Testis (tissue), 3 donors: ENCODE measurements around the gene VSTM2B. TPM values are rescaled to one million over a fixed set of nuclear protein-coding genes. Genes with fewer than 3 reads are reported as not detected.

Source experiments
- DNase-seq: peaks from one replicate; pipeline ENCODE4 v3.0.0-alpha.2; 2019
- H3K27ac ChIP-seq, 2 donors: fragments of 200-600 bp; sonication (generic); one replicate each; pipeline ENCODE4 v1.5.1; 2019
- H3K27me3 ChIP-seq: fragments of 200-600 bp; sonication (generic); one replicate; pipeline ENCODE4 v1.5.1; 2019
- H3K36me3 ChIP-seq: fragments of 200-600 bp; sonication (generic); one replicate; pipeline ENCODE4 v1.5.1; 2017; ENCODE audit warnings: low read depth; ENCODE audit errors: missing control alignments
- H3K4me1 ChIP-seq: fragments of 200-600 bp; sonication (generic); one replicate; pipeline ENCODE4 v1.5.1; 2019
- H3K4me3 ChIP-seq, 2 donors: fragments of 200-600 bp; sonication (generic); one replicate each; pipeline ENCODE4 v1.5.1; 2017 to 2019
- H3K9me3 ChIP-seq: fragments of 200-600 bp; sonication (generic); one replicate; pipeline ENCODE4 v1.5.1; 2017
- POLR2A ChIP-seq: fragments of 450-650 bp; IDR thresholded peaks from one replicate; pipeline ENCODE4 v1.6.1; 2017; ENCODE audit warnings: antibody characterized with exemption, mild to moderate bottlenecking, moderate library complexity
- WGBS, 2 donors: methylation state at CpG; one replicate each; pipeline ENCODE4 v1.1.5; 2018; 5-methylcytosine and 5-hydroxymethylcytosine counted together
- intact Hi-C: fragments of 100-400 bp; cut with DNase I; formaldehyde crosslinking; loops from one replicate; pipeline ENCODE4 v1.15.1; 2023; ENCODE audit warnings: low total_unique reads
- polyA plus RNA-seq: library from polyadenylated mRNA; stranded (reverse); fragments of 350-450 nt; fragmentation: Illumina TruSeq; extraction: RNeasy Lipid Tissue Mini Kit (QIAGEN cat#74804); gene quantifications from one replicate; pipeline ENCODE4 v1.2.3, GENCODE V29; 2014; ENCODE audit warnings: low read depth, low replicate concordance; ENCODE audit not compliant: insufficient read depth
- total RNA-seq, 2 donors: library from RNA; depleted of rRNA; stranded (reverse); fragments of >200 nt; gene quantifications; one replicate each; pipeline ENCODE4 v1.2.3, GENCODE V29; 2016
- TF ChIP-seq, protein P1 (sequence below), 3 experiments: fragments of 450-650 bp in 2 of 3; fragments of 200-600 bp in 1 of 3; sonication (generic) in 1 of 3; IDR thresholded peaks; one replicate each; pipeline ENCODE4 v1.5.1; 2016 to 2019; ENCODE audit warnings: antibody characterized with exemption in 3 of 3, mild to moderate bottlenecking in 2 of 3, moderate library complexity in 1 of 3

The VSTM2B gene
- total and polyA plus RNA-seq, 3 donors from 2014 or later = 0.50 to 0.62 TPM; not detected in 1

DNA sequence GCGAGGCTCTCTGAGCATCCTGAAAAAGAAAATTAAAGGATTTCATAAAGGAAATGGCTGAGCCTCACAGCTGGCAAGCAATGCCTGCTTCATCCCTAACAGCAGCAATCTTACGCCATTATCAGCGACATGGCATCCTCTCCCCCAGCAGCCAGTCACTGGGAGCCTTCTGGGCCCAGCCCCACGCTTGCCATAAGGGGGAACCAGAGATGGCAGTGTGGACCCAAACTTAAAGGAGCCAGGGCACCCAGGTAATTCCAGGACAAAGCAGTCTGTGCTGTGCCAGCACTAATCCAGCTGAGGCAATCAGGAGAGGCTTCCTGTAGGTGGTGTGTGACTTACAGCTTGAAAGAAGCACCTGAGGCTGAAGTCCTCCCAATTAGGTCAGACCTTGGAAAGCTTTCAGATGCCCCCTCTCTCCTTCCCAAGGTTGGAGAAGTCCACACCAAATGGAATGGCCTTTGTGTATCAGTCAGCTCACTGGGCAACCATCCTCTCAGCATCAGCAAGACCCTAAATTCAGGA is 10.3 kb downstream of the VSTM2B start:
- Histone ChIP-seq H3K27me3 (no peaks in the 10 kb centered on the region), H3K9me3 (no peaks in the 10 kb centered on the region), H3K4me1 (no peaks in the 10 kb centered on the region), H3K27ac (no peak overlapping the region), H3K36me3 (no peaks in the 10 kb centered on the region), H3K4me3 (no peak overlapping the region)
- no peak for DNase-seq
- TF ChIP-seq POLR2A = no peak
- TF ChIP-seq, protein P1, sequence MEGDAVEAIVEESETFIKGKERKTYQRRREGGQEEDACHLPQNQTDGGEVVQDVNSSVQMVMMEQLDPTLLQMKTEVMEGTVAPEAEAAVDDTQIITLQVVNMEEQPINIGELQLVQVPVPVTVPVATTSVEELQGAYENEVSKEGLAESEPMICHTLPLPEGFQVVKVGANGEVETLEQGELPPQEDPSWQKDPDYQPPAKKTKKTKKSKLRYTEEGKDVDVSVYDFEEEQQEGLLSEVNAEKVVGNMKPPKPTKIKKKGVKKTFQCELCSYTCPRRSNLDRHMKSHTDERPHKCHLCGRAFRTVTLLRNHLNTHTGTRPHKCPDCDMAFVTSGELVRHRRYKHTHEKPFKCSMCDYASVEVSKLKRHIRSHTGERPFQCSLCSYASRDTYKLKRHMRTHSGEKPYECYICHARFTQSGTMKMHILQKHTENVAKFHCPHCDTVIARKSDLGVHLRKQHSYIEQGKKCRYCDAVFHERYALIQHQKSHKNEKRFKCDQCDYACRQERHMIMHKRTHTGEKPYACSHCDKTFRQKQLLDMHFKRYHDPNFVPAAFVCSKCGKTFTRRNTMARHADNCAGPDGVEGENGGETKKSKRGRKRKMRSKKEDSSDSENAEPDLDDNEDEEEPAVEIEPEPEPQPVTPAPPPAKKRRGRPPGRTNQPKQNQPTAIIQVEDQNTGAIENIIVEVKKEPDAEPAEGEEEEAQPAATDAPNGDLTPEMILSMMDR (IDR thresholded peaks at IDR 0.05) = no peak
- 90 to 95% methylated on average over 4 of the region's 4 CpGs for WGBS, 2 donors
- intact Hi-C loops = no loop called here

DNA sequence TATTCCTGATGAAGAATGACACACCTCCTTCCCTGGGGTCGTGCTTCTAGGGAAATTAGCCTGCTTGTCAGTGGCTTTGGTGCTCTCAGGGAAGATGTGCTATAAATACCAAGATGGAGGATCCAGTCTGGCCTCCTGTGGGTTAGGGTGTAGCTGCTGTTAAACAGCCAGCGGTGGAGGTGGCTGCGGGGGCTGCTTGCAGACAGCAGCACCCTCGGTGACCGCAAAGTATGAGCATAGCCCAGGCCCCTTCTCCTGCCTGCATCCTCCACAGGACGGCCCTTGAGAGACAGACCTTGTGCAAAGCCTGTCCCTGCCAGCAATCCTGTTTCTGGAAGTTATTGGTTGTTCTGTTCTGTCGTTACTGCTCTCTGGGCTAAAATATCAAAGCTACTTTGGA is 11.4 kb downstream of the VSTM2B start:
- peak; percentile 7 for DNase-seq
- H3K4me3 ChIP-seq = no peak overlapping the region
- 47 to 63% methylated on average over 2 to 7 of the region's 7 CpGs for WGBS, 2 donors

DNA sequence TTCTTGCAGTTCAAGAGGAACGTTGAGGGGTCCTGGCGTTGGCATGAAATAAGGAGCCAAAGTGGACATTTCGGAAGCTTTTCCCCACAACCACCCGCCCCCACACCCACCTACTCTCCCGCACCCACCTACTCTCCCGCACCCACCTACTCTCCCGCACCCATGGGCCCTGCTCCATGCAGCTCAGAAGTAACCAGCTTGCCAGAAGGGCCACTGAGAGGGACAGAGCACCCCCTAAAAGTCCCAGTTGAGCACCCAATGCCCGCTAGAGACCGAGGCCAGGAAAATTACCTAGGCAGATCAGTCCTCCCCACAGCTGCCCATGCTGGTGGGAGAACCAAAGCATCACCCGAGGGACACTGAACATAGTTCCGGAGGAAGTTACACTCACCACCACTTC is 11.8 kb downstream of the VSTM2B start:
- 75 to 85% methylated on average over 9 to 11 of the region's 11 CpGs for WGBS, 2 donors
- no peaks in the 10 kb centered on the region for H3K4me1 ChIP-seq
- no peak overlapping the region for H3K4me3 ChIP-seq
- TF ChIP-seq, protein P1 (IDR thresholded peaks at IDR 0.05) = no peak
- TF ChIP-seq POLR2A = no peak
- no peaks in the 10 kb centered on the region for H3K9me3 ChIP-seq
- no peak overlapping the region for H3K27ac ChIP-seq
- H3K36me3 ChIP-seq = no peaks in the 10 kb centered on the region
- H3K27me3 ChIP-seq = no peaks in the 10 kb centered on the region
- peak; percentile 1 for DNase-seq
- intact Hi-C loops = no loop called here

More for the DNA sequence above, 11.4 kb downstream of the VSTM2B start:
- intact Hi-C loops = no loop called here
- H3K9me3 ChIP-seq = no peaks in the 10 kb centered on the region
- no peaks in the 10 kb centered on the region for H3K27me3 ChIP-seq
- TF ChIP-seq POLR2A = no peak
- TF ChIP-seq, protein P1 (IDR thresholded peaks at IDR 0.05) = no peak
- H3K36me3 ChIP-seq = no peaks in the 10 kb centered on the region
- H3K27ac ChIP-seq = no peak overlapping the region
- H3K4me1 ChIP-seq = no peaks in the 10 kb centered on the region

DNA sequence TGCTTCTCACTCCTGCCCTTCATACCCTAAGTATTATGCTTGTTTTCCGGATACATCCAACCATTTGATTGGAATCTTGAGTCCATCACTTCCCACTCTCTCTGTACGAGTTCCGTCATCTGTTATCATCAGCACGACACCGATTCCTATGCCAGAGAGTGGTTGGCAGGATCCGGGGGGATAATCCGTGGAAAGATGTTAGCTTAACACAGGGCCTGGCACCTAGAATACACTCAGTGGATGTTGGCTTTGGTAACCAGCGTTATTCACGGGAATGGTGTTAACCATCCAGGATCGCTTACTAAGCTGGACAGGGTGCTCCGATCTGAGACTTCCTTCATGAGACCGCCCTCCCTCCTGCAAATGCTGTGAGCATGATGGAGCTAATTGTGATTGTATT is 12.4 kb downstream of the VSTM2B start:
- Histone ChIP-seq H3K4me1 (no peaks in the 10 kb centered on the region), H3K4me3 (no peak overlapping the region), H3K9me3 (no peaks in the 10 kb centered on the region), H3K36me3 (no peaks in the 10 kb centered on the region), H3K27ac (no peak overlapping the region), H3K27me3 (no peaks in the 10 kb centered on the region)
- intact Hi-C loops = no loop called here
- WGBS, 2 donors = 85 to 93% methylated on average over 12 of the region's 12 CpGs
- no peak for TF ChIP-seq POLR2A
- TF ChIP-seq, protein P1 (IDR thresholded peaks at IDR 0.05) = no peak
- no peak for DNase-seq

DNA sequence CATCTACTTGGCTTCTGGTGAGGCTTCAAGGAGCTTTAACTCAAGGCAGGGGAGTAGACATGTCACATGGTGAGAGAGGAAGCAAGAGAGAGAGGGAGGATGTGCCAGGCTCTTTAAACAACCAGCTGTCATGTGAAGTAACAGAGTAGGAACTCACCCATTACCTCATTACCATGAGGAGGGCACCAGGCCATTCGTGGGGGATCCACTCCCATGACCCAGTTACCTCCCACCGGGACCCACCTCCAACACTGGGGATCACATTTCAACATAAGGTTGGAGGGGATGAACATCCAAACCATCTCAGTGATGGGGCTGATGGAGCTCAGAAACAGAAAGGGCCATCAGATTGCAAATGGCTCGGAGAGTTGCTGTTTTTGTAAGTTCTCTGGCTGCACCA is 12.9 kb downstream of the VSTM2B start:
- Histone ChIP-seq H3K27ac (no peak overlapping the region), H3K27me3 (no peaks in the 10 kb centered on the region), H3K4me3 (no peak overlapping the region), H3K9me3 (no peaks in the 10 kb centered on the region), H3K4me1 (no peaks in the 10 kb centered on the region), H3K36me3 (no peaks in the 10 kb centered on the region)
- intact Hi-C loops = no loop called here
- 47 to 79% methylated on average over 3 of the region's 3 CpGs for WGBS, 2 donors
- TF ChIP-seq, protein P1 (IDR thresholded peaks at IDR 0.05) = no peak
- no peak for TF ChIP-seq POLR2A
- no peak for DNase-seq
